Activated CD8-positive, alpha-beta memory T cell treated with anti-CD3 and anti-CD28 coated beads, Interleukin-2, amount 50 U/mL, for 1 hour (primary cell): Measurements from ENCODE around the gene NUTF2.
A peak's percentile ranks its signal among the peaks of the same experiment; 100 is the strongest.
"Not testable (repeated sequence)": the region's sequence is repeated elsewhere in the genome, so short reads cannot be mapped to it uniquely, and the experiment has no call there.

ENCODE experiments used
- DNase-seq: peaks from one replicate; pipeline ENCODE4 v3.0.0-alpha.2; 2020; ENCODE audit errors: extremely low read depth

The NUTF2 gene

DNA sequence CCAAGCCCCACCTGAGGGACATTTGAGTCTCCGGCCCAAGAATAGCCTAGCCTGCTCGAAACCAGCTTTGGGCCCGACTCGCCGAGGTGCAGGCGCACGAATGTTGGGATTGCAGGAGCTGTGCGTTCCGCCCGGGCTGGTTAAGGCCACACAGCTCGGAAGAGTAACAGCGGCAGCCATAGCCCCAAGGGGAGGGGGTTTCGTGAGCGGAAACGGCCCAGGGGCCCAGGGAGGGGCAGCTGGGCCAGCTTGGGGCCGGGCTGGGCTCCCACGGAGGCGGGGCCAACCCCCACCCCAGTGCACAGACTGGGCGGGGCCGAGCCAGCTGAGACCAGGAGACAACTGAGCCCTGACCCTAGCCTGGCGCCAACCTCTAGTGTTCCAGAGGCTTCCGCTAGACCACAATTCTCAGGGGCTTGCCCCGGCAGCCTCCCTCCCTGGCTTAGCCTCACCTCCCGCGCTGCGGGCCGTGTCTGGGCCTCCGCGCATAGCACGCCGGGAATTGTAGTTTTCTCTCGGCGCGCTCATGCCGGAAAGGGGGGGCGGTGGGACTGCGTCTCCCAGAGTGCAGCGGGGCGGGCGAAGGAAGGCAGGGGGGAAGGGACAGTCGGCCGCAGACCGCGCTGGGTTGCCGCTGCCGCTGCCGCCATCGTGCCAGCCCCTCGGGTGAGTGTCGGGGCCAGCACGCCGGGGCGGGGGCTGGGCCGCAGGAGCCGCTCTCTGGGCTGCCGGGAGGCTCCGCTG lies at the start of gene NUTF2:
TSS of gene NUTF2 (plus strand) at position 614 of the 744 bp plus-strand sequence. CDS start 18,198 bp downstream, outside the sequence.
- DNase-seq: peak; percentile 86

DNA sequence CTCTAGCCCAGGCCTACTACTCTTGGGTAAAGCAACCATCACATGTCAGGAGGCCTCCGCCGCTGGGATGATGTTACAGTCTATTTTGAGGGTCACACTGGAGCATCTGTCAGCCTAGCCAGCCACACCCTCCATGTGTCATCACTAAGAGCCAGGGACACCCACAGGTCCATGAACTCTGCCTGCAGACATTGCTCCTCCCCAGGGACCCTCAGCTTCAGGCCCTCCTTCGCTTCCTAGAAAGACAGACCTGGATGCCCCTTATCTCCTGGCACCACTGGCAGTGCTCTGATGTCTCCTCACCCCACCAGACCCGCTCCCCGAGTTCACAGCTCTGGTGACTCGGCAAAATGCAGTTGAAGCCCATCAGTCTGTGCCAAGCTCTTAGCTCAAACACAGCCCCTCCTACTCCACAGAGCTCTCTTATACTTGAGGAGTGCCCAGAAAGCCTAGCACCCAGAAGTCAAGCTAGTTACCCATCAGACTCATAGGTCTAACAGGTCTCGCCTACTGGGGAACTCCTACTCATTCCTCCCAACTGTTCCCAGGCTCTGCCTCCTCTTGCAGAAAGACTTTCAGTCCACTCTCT lies 46.3 kb upstream of the NUTF2 start:
- no peak for DNase-seq

DNA sequence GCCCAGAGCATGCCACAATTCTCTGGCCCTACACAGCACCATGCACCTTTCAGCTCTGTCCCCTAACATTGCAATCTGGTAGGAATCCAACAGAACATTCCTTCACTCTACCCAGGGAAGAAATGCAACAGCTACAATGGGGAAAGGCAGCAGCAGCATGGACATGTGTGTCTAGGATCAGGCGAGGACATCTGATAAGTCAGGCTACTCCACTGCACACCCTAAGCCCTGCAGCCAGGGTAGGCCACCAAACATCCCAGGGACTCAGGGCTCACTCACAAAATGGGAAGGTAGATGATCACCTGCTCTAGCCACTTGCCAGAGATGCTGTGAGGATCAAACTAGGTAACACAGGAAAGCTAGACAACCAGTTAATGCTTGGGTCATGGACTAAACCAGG lies 45.5 kb upstream of the NUTF2 start:
- DNase-seq: no peak

DNA sequence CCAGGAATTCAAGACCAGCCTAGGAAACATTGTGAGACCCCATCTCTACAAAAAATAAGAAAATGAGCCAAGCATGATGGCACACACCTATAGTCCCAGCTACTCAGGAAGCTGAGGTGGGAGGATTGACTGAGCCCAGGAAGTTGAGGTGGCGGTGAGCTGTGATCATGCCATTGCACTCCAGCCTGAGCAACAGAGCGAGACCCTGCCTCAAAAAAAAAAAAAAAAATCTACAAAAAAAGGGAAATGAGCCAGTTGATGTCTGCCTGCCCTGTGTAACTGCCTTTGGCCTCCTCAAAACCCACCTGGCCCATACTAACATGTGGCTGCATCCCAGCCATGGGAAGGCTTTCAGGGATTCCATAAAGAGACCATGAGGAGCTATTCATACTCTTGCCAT lies 44.9 kb upstream of the NUTF2 start:
- no peak for DNase-seq

DNA sequence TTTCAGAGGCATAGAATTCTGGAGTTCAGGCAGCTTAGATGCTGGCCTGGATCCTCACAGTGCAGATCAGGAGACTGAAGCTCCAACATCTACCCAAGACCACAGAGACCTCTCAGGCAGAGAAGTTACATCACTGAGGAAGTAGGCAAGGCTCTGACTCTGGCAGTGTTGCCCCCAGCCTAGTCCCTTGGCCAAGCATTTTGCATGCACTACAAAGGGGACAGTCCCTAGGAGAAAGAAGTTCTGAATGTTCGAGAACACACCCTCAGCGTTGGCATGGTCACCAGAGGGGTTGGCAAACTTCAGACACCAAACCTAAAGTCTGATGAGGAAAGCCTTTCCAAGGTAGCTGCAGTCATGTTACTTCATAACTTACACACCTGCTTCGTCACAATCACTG lies 42.8 kb upstream of the NUTF2 start:
- DNase-seq: no peak

DNA sequence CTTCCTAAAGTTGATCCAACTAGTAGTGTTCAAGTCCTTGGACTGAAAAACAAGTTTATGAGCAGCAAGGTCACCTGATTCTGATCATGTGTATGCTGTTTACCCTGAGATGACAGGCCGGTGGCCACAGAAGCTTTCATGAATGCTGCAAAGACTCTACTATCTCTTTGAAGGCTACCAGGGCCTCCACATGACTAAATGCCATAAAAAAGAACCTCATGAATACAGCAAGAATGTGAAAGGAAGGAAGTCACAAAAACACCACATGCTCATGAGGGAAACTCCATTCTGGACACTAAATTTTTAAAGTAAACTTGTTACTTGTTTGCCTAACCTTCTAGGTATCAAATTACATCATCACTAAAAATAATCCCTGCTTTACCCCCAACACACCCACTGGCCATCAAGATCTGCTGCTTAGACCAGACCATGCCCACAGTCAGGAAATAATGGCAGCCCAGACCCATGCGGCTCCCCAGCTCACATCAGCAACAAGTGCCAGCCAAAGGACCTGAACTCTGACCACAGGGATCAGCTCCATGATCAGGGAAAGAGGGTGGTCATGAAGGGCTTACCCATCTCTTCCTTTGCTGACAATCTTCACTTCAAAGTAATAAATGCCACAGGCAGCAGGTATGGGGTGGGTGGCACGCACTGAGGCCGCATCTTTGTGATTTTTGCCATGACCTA lies 41.7 kb upstream of the NUTF2 start:
- no peak for DNase-seq

DNA sequence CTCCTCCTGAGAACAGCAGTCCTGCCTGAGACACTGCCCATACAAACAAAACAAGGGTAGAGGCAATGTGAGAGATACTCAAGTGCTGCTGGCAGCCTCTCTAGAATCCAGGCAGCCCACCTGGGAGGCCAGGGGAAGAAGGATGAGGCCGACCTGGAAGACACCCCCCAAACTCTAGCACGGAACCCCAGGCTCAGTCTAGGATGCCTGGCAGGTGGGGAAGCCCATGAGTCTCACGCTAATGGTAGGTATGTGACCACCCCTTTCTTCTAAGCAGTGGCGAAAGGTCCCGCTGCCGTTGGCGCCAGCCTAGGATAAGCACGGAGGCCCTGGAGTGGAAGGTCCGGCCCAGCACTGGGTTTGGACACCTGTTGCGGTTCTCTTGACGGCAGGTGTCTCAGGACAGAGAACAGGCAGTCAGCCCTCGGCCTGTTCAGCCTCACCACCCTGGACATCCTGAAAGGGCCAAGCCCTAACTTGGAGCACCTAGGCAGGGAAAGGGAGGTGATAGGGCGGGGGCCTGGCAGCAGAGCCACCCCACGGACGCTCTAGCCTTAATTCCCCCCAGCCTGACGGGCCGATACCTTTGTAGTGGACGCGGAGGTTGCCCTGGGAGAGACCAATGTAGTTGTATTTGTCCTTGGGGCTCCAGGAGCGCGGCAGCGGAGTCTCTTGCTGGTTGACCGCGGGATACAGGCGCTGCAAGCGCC lies 40.9 kb upstream of the NUTF2 start:
- no peak for DNase-seq

DNA sequence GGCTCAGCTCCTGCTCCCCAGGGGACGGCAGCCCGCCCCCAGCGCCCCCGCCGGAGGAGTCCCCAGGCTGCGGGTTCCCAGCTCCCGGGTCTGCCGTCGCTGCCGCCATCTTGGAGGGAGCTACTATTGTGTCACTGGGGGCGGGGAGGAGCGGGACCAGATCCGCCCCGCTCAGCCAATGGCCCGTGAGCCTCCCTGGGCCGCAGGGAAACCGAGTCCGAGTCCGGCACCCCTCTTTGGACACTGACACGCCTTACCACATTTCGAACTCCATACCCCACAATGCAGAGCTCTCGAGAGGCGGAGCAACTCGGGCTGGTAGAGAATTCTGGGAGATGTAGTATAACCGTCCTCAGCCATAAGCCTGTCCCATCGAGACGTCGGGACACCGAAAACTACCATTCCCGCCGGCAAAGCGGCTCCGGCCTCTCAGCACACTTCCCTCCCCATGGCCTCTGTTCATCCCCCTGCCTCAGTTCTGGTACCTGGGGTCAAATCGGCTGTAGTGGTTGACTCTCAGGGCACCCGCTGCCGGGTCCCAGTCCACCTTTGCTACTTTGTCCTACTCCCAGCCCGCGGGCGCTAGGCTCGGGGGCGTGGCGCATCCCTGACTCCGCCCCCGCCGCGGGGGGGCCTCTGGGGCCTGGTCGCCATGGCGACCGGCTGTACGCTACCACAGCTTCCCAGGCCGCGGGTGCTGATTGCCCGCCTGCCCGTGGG lies 40.1 kb upstream of the NUTF2 start, which contains the start of the genes RANBP10 and TSNAXIP1:
TSS of gene RANBP10 (minus strand) at position 133 of the 720 bp plus-strand sequence. CDS start at position 109, 24 bp downstream.
TSS of gene TSNAXIP1 (plus strand) at position 462 of the 720 bp plus-strand sequence. CDS start 261 bp downstream, outside the sequence.
- DNase-seq: peak; percentile 93

DNA sequence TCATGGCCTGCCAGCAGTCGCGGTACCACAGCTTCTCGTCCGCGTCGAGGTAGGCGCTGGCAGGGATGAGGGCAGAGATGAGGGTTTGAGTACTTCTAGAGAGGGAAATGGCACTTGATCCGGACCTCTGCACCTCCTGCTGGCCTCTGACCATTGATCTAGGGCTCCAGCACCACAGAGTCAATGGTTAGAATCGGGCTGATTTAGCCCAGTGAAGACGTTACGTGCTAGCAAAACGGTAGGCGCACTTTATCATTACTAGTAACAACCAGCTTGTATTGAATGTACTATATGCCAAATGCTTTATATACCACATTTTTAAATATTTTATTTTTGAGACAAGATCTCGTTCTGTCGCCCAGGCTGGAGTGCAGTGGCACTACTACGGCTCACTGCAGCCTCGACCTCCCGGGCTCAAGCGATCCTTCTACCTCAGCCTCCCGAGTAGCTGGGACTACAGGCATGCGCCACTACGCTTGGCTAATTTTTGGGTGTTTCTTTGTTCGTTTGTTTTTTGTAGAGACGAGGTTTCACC lies 39.5 kb upstream of the NUTF2 start:
- no peak for DNase-seq

DNA sequence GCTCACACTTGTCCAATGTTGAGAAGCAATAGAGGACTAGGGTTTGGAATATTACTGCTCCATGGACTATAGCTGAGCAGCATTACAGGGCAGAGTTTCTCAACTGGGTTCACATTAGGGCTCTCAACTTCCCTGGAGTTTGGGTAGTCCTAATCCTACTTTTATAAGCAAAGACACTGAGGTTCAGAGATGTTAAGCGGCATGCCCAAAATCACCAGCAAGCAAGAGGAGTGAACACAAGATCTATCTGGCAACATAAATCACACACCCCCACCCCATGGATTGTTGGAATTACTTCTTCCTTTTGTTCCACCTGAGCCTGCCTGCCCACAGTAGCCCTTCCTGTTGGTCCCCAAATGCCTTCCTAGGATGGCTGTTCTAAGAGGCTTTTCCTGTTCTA lies 34.8 kb upstream of the NUTF2 start:
- no peak for DNase-seq

DNA sequence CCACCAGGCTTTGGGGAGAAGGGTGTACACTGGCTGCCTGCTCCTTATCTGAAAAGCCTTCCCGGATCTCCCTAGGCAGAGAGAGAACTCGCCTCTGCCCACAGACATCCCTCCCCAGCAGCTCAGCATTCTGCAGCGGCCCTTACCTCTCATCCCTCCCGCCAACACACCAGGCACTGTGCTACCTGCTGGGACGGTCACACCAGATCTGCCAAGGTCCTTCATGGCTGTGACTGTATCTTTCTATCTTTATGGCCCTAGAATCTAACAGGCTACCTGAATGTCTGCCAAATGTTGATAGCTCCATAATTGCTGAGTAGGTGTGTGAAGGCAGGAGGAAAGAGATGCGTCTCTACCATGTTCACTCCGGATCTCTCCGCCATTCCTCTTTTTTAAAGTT lies 32.2 kb upstream of the NUTF2 start:
- no peak for DNase-seq

DNA sequence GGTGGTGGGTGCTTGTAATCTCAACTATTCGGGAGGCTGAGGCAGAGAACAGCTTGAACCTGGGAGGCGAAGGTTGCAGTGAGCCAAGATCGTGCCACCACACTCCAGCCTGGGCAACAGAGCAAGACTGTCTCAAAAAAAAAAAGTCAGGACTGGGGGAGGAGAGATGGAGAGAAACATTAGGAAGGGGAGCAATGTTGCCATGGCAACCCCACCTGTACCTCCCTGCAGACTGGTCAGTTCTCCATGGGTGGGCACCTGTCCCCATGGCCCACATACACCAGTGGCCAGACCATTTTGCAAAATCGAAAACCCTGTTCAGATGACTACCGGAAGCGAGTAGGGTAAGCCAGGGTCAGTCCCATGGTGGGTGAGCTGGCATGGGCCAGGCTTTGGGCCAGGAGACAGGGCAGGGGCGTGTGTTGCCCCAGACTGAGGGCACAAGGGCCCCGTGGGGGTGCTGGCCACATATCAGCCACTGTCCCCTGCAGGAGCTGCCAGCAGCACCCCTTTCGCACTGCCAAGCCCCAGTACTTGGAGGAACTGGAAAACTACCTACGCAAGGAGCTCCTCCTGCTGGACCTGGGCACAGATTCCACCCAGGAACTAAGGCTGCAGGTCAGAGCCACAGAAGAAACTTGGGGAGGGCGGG lies 26.0 kb upstream of the NUTF2 start:
- DNase-seq: no peak

DNA sequence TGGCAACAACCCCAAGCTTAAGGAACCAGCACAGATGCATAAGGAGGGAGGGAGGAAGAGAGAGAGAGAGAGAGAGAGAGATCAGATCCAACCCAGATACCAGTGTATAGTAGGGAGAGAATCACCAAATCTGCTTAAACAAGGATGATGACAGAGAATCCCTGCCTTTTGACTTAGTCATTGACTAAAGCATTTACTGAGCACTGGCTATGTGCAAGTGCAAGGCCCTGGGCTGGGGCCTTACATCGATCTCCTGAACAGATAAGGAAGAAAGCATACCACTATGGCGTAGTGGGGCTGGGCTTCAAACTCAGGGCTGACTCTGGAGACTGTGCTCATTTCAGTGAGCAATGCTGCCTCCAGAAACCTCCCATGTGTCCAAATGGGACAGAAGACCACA lies 24.2 kb upstream of the NUTF2 start:
- no peak for DNase-seq

DNA sequence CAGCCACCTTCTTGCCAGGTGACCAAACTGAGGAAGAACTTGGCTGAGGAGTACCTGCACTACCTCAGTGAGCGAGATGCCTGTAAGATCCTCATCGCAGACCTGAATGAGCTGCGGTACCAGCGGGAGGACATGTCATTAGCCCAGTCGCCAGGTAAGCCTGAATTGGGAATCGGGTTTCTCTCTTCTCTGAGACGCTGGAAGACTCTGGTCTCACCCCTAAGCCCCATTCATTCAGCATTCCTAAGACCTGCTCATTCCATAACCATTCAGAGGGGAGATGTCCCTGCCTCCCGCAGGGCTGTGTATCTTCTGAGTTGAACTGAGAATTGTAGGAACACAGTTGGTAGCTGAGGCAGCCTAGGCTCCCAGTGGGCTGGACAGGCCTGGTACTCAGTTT lies 21.6 kb upstream of the NUTF2 start:
- DNase-seq: no peak

DNA sequence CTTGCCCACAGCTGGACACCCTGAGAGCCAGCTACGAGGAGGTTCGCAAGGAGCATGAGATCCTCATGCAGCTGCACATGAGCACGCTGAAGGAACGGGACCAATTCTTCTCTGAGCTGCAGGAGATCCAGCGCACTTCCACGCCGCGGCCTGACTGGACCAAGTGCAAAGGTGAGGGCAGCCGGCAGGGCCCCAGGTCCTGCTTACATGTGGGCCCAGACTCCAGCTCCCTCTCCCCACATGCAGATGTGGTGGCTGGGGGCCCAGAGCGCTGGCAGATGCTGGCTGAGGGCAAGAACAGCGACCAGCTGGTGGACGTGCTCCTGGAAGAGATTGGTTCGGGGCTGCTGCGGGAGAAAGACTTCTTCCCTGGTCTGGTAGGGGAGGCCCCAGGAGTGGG lies 20.8 kb upstream of the NUTF2 start:
- DNase-seq: no peak

DNA sequence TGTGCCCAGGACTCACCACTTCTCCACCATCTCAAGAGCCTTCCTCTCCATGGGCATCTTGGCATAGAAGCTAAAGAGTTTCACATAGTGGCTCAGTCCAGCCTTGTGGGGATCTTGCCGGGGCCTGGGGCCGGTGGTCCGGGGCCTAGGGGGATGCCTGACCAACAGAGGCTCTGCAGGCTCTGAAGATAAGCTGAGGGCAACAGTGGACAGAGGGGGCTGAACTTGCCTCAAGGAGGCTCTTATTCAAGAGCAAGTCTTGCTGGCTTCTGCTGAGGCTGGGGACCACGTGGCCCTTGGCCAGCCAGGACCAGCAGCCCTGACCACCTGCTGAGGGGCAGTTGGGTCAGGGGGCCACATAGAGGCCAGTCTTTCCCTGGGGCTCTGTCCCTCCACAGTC lies 18.1 kb upstream of the NUTF2 start:
- no peak for DNase-seq

DNA sequence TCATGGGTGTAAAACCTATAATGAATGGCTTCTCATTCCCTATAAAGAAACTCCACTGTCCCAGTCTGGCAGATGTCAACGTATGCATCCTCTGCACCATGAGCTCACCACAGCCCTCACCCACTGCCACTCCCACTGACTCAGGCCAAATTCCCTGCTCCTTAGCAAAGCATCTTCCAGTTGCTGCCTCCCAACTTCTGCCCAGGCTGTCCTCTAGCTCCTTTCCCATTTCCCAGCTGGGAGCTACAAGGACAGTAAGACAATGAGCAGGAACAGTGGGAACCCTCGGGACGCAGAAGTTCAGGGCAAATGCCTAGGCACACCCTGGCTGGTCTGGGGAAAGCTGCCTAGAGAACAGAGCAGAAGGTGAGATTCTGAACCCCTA lies 13.7 kb upstream of the NUTF2 start:
- DNase-seq: no peak

DNA sequence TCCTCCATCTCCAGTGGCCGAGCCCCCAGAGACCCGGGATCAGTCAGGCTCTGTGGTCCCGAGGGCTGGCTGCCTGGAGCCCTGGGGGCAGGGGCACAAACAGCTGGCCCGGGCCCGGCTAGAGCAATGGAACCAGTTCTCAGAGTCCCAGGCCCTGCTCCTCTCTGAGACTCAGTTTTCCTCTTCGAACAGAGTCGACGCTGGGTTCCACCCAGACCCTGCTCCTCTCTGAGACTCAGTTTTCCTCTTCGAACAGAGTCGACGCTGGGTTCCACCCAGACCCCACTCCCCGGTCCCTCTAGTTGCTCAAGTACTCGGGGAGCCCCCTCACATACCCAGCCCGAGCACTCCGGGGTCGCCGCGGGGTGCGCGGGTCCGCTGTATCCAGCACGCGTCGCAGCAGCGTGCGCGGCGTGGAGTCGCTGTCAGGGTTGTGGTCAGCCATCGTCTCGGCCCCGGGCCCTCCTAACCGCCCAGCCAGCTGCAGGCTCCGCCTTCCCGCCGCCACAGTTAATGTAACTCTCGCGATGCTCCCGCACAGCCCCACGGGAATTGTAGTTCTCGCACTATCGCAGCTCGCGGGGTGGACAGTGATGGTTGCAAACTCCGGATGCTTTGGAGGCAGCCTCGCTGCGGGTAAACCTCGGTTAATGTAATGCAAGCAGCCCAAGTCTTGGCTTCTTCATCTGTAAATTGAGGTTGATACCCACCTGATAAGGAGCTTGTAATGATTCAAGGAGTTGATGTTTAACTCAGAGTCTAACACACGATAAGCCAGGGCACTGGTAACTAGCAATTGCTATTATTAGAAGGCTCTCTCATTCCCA lies 13.1 kb upstream of the NUTF2 start:
- peak; percentile 72 for DNase-seq

DNA sequence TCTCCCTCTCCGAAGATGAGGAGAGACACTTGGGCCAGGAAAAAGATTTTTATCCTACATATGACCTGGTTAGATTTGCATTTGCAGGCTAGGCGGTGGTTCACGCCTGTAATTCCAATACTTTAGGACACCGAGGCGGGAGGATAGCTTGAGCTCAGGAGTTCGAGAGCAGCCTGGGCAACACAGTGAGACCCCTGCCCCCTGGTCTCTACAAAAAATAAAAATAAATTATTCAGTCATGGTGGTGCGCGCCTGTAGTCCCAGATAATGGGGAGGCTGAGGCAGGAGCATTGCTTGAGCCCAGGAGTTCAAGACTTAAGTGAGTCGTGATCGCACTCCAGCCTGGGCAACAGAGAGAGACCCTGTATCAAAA lies 12.5 kb upstream of the NUTF2 start:
- DNase-seq: no peak

DNA sequence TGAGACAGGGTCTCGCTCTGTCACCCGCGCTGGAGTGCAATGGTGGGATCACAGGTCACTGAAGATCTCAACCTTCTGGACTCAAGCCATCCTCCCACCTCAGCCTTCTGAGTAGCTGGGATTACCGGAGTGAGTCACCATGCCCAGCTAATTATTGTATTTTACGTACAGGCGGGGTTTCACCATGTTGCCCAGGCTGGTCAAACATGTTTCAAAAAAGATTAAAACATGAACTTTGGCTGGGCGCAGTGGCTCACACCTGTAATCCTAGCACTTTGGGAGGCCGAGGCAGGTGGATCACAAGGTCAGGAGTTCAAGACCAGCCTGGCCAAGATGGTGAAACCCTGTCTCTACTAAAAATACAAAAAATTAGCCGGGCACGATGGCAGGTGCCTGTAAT lies 9.5 kb upstream of the NUTF2 start:
- DNase-seq: not testable (repeated sequence)
